Activated CD8-positive, alpha-beta T cell treated with anti-CD3 and anti-CD28 coated beads for 36 hours (primary cell): Measurements from ENCODE around the gene C20orf144. TPM values are rescaled to one million over a fixed set of nuclear protein-coding genes. Genes with fewer than 3 reads are reported as not detected.

Experiments used
- ATAC-seq: fragments of 200-7000 bp; cut with Tn5 transposase; one replicate; pipeline ENCODE4 v1.10.0; 2021; ENCODE audit warnings: mild to moderate bottlenecking, moderate library complexity
- CTCF ChIA-PET: fragments of 350-600 bp; sonication (Branson Sonifier 250); formaldehyde crosslinking; loops from one replicate; lab custom pipeline; 2021; ENCODE audit warnings: antibody characterized with exemption; lab: Charles Lee
- POLR2A ChIA-PET: fragments of 350-600 bp; sonication (Branson Sonifier 250); formaldehyde crosslinking; loops from one replicate; lab custom pipeline; 2021; ENCODE audit warnings: antibody characterized with exemption; lab: Charles Lee
- DNase-seq: peaks from one replicate; pipeline ENCODE4 v3.0.0-alpha.2; 2020
- H3K27ac Mint-ChIP-seq: one replicate; pipeline ENCODE4 v1.8.0; 2021; ENCODE audit warnings: mild to moderate bottlenecking, mixed read lengths
- H3K27me3 Mint-ChIP-seq: one replicate; pipeline ENCODE4 v1.8.0; 2021; ENCODE audit warnings: mixed read lengths
- H3K36me3 Mint-ChIP-seq: one replicate; pipeline ENCODE4 v1.8.0; 2021; ENCODE audit warnings: low read depth, mixed read lengths
- H3K4me1 Mint-ChIP-seq: one replicate; pipeline ENCODE4 v1.8.0; 2021; ENCODE audit warnings: low read depth, mixed read lengths
- H3K4me3 Mint-ChIP-seq: one replicate; pipeline ENCODE4 v1.8.0; 2021; ENCODE audit warnings: mild to moderate bottlenecking, moderate library complexity, mixed read lengths
- H3K9me3 Mint-ChIP-seq: one replicate; pipeline ENCODE4 v1.8.0; 2021; ENCODE audit warnings: mixed read lengths
- CTCF ChIP-seq: fragments of 200-600 bp; IDR thresholded peaks from one replicate; pipeline ENCODE4 v1.8.0; 2022; ENCODE audit warnings: antibody characterized with exemption, mild to moderate bottlenecking
- intact Hi-C: fragments of 100-400 bp; cut with micrococcal nuclease; formaldehyde crosslinking; loops from one replicate; pipeline ENCODE4 v1.10.0; 2022
- total RNA-seq, 2 experiments: library from RNA; stranded (reverse); gene quantifications; one replicate each; pipeline ENCODE4 v1.2.3, GENCODE V29; 2021

Gene C20orf144
- total RNA-seq, 2 experiments from 2014 or later = 0.29 to 0.36 TPM

DNA sequence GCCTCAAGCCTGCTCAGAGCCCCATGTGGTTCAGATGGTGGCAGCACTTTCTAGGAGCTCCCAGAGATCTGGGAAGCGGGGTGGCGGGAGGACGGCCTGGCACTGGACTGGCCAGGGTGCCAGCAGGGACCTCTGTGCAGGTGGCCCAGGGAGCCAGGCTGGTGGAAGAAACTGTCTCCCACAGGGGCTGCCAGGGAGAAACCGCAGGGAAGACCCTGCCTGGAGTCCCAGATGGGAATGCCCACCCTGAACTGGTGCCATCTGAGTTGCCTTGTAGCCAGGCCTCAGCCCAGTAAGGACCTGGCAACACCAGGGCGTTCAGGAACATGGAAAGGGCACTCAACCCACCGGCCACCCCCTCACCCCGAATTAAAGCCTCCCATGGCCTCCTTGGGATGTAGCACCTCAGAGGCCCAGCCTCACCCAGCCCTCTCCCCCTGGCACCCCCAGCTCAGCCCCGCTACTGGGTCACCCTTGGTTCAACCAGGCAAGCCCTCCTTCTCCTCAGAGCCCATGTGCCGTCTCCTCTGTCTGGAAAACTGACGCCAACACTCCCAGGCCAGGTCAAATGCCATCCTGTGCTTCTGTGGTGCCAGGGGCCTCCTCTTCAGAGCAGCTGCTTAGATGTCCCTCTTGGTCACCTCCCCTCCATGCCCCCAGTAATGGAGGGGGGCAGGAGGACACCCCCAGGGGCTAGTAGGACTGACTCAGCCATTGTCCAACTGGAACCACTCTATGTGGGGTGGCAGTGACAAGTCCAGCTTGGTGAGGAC is 5.9 kb upstream of the C20orf144 start:
- TF ChIP-seq CTCF = no peak
- H3K4me1 Mint-ChIP-seq = peaks cover 15% of the 10 kb centered on the region
- no peaks in the 10 kb centered on the region for H3K36me3 Mint-ChIP-seq
- no peak for ATAC-seq
- DNase-seq = no peak
- H3K27ac Mint-ChIP-seq = no peak overlapping the region
- H3K27me3 Mint-ChIP-seq = no peaks in the 10 kb centered on the region
- ChIA-PET POLR2A (interaction anchor here (3.8 kb wide), 1 partner anchor 11 kb away, joined by 16 read pairs; the partner anchor contains the start of gene ACTL10), CTCF (interaction anchor here (0.8 to 1.1 kb wide), 2 partner anchors 199 to 210 kb away, joined by 3 read pairs; no protein-coding TSS in a partner anchor)
- no peak overlapping the region for H3K4me3 Mint-ChIP-seq
- intact Hi-C loops = no loop called here
- H3K9me3 Mint-ChIP-seq = no peaks in the 10 kb centered on the region

DNA sequence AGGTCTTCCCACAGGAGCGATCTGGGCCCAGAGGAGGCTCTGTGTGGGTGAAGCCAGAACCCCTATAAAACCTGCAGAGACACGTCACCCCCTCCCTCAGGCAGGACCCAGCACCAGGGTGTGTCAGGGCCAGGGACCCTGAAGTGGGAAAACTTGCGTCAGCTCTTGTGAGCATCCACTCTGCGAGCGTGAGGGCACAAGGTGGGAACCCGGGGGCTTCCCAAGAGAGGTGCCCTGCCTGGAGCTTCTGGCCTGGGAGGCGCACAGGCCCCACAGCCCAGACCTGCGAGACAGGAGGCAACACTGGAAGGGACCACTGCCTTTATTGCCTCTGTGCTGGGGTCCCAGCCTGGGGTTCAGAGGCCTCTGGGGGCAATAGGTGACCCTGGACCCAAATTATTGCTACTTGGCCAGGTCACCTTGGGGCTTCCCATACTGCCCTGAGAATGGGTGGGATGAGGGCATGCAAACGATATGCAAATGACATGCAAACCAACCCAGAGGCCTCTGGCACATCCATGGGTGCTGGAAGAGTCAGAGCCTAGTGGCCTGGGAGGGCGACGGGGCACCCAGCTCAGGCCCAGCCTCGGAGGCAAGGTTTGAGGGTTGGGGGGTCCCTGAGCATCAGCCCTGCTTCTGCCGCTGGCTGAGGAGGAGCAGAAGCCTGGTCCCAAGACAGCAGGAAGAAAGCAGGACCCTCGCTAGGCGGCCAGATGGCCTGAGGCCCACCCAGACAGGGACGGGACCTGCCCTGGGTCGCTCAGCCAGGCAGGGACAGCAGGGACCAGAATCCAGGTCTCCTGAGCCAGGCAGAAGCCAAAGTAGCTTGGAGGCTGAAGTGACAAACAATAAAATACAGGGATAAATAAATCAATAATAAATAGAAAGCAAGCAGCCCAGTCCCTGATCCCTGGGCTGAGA is 5.1 kb upstream of the C20orf144 start:
- no peak for ATAC-seq
- no peak overlapping the region for H3K4me3 Mint-ChIP-seq
- POLR2A ChIA-PET = interaction anchor here (3.8 kb wide), 1 partner anchor 10 kb away, joined by 16 read pairs; the partner anchor contains the start of gene ACTL10
- H3K27ac Mint-ChIP-seq = no peak overlapping the region
- no peaks in the 10 kb centered on the region for H3K9me3 Mint-ChIP-seq
- H3K27me3 Mint-ChIP-seq = no peaks in the 10 kb centered on the region
- peaks cover 12% of the 10 kb centered on the region for H3K4me1 Mint-ChIP-seq
- no peak for TF ChIP-seq CTCF
- no peak for DNase-seq
- CTCF ChIA-PET = no interaction called here
- H3K36me3 Mint-ChIP-seq = no peaks in the 10 kb centered on the region
- intact Hi-C loops = no loop called here

DNA sequence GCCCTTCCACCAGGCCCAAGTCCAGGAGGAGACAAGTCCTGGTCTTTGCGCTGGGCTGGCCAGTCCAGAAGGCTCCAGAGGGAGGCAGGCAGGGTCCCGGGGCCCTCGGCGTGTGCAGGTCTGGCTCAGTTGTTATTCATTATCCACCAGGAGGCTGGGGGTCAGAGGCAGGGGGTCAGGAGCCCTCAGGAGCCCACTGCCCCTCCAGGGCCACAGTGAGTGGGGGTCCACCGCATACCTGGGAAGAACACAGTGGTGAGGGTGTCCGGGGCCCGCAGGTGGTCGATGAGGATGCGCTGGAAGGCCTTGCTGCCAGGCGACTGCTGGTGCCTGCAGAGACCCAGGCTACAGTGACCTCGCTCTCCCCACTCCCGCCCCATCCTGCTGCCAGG is 4.4 kb upstream of the C20orf144 start:
- Mint-ChIP-seq H3K4me1 (peaks cover 10% of the 10 kb centered on the region), H3K9me3 (no peaks in the 10 kb centered on the region), H3K27me3 (no peaks in the 10 kb centered on the region), H3K36me3 (no peaks in the 10 kb centered on the region), H3K27ac (no peak overlapping the region), H3K4me3 (no peak overlapping the region)
- intact Hi-C loops = no loop called here
- no peak for TF ChIP-seq CTCF
- DNase-seq (peak; percentile 1), ATAC-seq (no peak)
- ChIA-PET POLR2A (interaction anchor here (3.8 kb wide), 1 partner anchor 9 kb away, joined by 16 read pairs; the partner anchor contains the start of gene ACTL10), CTCF (no interaction called here)

- Mint-ChIP-seq H3K4me1 (peaks cover 7% of the 10 kb centered on the region), H3K9me3 (no peaks in the 10 kb centered on the region), H3K4me3 (no peak overlapping the region), H3K27ac (no peak overlapping the region), H3K27me3 (no peaks in the 10 kb centered on the region), H3K36me3 (no peaks in the 10 kb centered on the region)
- no peak for TF ChIP-seq CTCF
- intact Hi-C loops = no loop called here
- POLR2A ChIA-PET = interaction anchor here (3.8 kb wide), 1 partner anchor 9 kb away, joined by 16 read pairs; the partner anchor contains the start of gene ACTL10
- ATAC-seq (no peak), DNase-seq (no peak)
- CTCF ChIA-PET = interaction anchor here (2.0 kb wide), 1 partner anchor 10 kb away, joined by 7 read pairs; no protein-coding TSS in a partner anchor
Observed at GRCh38 chr20:33658510-33658909, 3.6 kb upstream of the C20orf144 start.
